ENCODE data around the gene NEK11. TPM values are rescaled to one million over a fixed set of nuclear protein-coding genes. Genes with fewer than 3 reads are reported as not detected.

The NEK11 gene
- total RNA-seq, 1 donor from 2014 or later: 5.7 TPM

- no peak for DNase-seq (ENCODE audit: low spot score)
Measured at GRCh38 chr3:131397889-131398288, 371.2 kb downstream of the NEK11 start.

Other genes starting within 250 kb of the NEK11 start
- gene ATP2C1, start 132.8 kb upstream of the NEK11 start, total RNA-seq: 71.0 TPM
- 5.5 TPM for gene ASTE1, start 52 bp upstream of the NEK11 start, total RNA-seq

Measured in mesenteric fat pad (tissue), 1 donor.